Activated T-cell treated with anti-CD3 and anti-CD28 coated beads, Interleukin-2, amount 50 U/mL, for 24 hours (primary cell): ENCODE data around the gene CUL4A.
"Not testable (repeated sequence)": the region's sequence is repeated elsewhere in the genome, so short reads cannot be mapped to it uniquely, and the experiment has no call there.

Source experiments
- DNase-seq: peaks from one replicate; pipeline ENCODE4 v3.0.0-alpha.2; 2020
- H3K27ac Mint-ChIP-seq: 2 replicates; pipeline ENCODE4 v1.8.0; 2020; ENCODE audit warnings: mild to moderate bottlenecking, mixed read lengths
- H3K27me3 Mint-ChIP-seq: 2 replicates; pipeline ENCODE4 v1.8.0; 2020; ENCODE audit warnings: mixed read lengths
- H3K36me3 Mint-ChIP-seq: 2 replicates; pipeline ENCODE4 v1.8.0; 2020; ENCODE audit warnings: low read depth, mixed read lengths
- H3K4me1 Mint-ChIP-seq: 2 replicates; pipeline ENCODE4 v1.8.0; 2020; ENCODE audit warnings: low read depth, mixed read lengths
- H3K4me3 Mint-ChIP-seq: 2 replicates; pipeline ENCODE4 v1.8.0; 2020; ENCODE audit warnings: mild to moderate bottlenecking, moderate library complexity, mixed read lengths
- H3K9me3 Mint-ChIP-seq: 2 replicates; pipeline ENCODE4 v1.8.0; 2020; ENCODE audit warnings: mixed read lengths

CUL4A gene

GRCh38 chr13:113209336-113209758 is at the start of gene CUL4A:
Gene CUL4A, plus strand, starts transcription at chr13:113209613. Its CDS starts 15 bp downstream, at chr13:113209628.
- Mint-ChIP-seq H3K9me3 (no peaks in the 10 kb centered on the region), H3K27ac (peak within 1 kb of the TSS; percentile 91), H3K4me1 (peaks cover 35% of the 10 kb centered on the region), H3K4me3 (peak within 1 kb of the TSS; percentile 92), H3K36me3 (peaks cover 74% of the 10 kb centered on the region), H3K27me3 (no peaks in the 10 kb centered on the region)
- DNase-seq: peak; percentile 84

DNA sequence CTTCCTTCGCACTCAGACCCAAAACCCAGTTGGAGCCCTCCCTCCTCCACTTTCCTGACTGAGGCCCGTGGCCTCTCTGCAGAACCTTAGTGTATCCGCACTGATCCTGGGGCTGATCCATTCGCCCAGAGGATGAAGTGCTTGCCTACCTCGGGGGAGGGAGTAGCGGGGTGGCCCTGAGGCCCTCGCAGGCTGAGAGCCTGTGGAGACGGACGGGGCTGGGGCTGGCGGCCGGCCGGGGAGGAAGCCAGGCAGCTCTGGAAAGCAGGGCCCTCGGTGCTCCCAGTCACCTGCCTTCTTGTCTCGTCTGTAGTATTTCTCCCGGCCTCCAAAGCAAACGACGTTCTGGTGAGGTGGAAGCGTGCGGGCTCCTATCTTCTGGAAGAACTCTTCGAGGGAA is 49.7 kb upstream of the CUL4A start:
- H3K36me3 Mint-ChIP-seq: no peaks in the 10 kb centered on the region
- H3K27me3 Mint-ChIP-seq: peaks cover 6% of the 10 kb centered on the region
- no peak overlapping the region for H3K27ac Mint-ChIP-seq
- no peak for DNase-seq
- no peak overlapping the region for H3K4me3 Mint-ChIP-seq
- peaks cover 14% of the 10 kb centered on the region for H3K9me3 Mint-ChIP-seq
- H3K4me1 Mint-ChIP-seq: peaks cover 22% of the 10 kb centered on the region

DNA sequence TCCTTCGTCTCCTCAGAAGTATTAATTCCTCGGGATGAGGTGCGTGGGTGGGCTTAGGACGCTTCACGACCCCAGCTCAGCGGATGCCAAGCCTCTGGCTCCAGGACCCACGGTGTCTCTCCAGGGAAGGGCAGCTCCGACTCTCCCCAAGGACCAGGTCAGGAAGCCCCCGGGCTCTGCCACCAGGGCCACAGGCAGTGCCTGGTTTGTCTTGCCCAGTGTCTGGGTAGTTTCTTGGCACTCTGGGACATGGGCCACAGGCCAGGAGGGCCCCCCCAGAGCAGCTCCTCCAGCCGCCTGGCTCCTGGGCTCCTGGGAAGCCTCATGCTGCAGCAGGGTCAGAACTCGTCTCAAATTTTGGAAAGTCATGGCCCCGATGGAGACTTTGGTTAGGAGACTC is 48.4 kb upstream of the CUL4A start:
- Mint-ChIP-seq H3K9me3 (peaks cover 3% of the 10 kb centered on the region), H3K27ac (peak overlapping the region; percentile 40), H3K4me3 (peak overlapping the region; percentile 28), H3K36me3 (no peaks in the 10 kb centered on the region), H3K27me3 (peaks cover 6% of the 10 kb centered on the region), H3K4me1 (peaks cover 27% of the 10 kb centered on the region)
- DNase-seq: no peak

GRCh38 chr13:113161433-113161832 is 48.0 kb upstream of the CUL4A start:
- Mint-ChIP-seq H3K27me3 (peaks cover 6% of the 10 kb centered on the region), H3K27ac (peak overlapping the region; percentile 40), H3K9me3 (peaks cover under 1% of the 10 kb centered on the region), H3K4me1 (peaks cover 31% of the 10 kb centered on the region), H3K36me3 (no peaks in the 10 kb centered on the region), H3K4me3 (peak overlapping the region; percentile 28)
- DNase-seq: no peak

GRCh38 chr13:113161975-113162374 is 47.4 kb upstream of the CUL4A start:
- H3K27ac Mint-ChIP-seq, DNase-seq, H3K9me3 Mint-ChIP-seq, H3K4me3 Mint-ChIP-seq, H3K27me3 Mint-ChIP-seq, H3K36me3 Mint-ChIP-seq: not testable (repeated sequence)
- H3K4me1 Mint-ChIP-seq: peaks cover 35% of the 10 kb centered on the region

GRCh38 chr13:113162783-113163685 is 46.4 kb upstream of the CUL4A start:
- H3K4me1 Mint-ChIP-seq: peaks cover 37% of the 10 kb centered on the region
- DNase-seq: no peak
- peaks cover 6% of the 10 kb centered on the region for H3K27me3 Mint-ChIP-seq
- no peak overlapping the region for H3K27ac Mint-ChIP-seq
- H3K4me3 Mint-ChIP-seq: no peak overlapping the region
- no peaks in the 10 kb centered on the region for H3K9me3 Mint-ChIP-seq
- H3K36me3 Mint-ChIP-seq: peaks cover 9% of the 10 kb centered on the region

DNA sequence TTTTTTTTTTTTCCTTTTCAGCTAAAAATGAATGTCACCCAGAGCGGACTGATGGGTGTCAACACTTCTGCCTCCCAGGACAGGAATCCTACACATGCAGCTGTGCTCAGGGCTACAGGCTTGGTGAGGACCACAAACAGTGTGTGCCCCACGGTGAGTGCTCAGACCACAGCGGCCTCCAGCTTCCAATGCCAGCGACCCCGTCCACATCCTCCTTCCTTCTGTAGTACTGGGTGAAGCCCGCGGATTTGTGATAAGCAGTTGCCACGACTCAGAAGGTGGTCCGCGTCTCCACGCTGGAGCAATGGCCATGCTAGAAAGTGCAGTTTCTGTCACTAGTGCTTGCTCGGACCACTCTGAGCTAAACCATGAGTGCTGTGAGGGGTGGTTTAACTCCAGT is 44.9 kb upstream of the CUL4A start:
- peaks cover 37% of the 10 kb centered on the region for H3K4me1 Mint-ChIP-seq

DNA sequence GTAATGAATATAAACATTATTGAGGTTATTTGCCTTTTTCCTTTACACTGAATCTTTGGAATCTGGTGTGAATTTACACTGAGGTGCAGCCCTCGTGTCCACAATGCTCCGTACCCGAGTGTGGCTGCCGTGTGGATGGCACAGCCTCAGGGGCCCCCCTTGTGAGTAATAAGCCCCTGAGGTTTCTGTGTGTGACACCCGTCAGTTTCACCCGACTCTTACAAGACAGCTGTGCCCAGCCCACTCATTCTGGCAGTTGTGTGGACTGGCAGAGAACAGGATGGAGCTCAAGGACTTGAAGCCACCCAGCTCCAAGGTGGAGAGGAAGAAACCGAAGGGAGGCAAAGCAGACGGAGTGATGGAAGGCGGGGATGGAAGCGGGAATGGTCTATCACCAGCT is 43.1 kb upstream of the CUL4A start:
- Mint-ChIP-seq H3K27me3 (peaks cover 6% of the 10 kb centered on the region), H3K4me1 (peaks cover 34% of the 10 kb centered on the region), H3K27ac (no peak overlapping the region), H3K9me3 (peaks cover 4% of the 10 kb centered on the region), H3K36me3 (peaks cover 38% of the 10 kb centered on the region), H3K4me3 (no peak overlapping the region)
- no peak for DNase-seq

More for the DNA sequence above, 44.9 kb upstream of the CUL4A start:
- Mint-ChIP-seq H3K36me3 (peaks cover 23% of the 10 kb centered on the region), H3K4me3 (no peak overlapping the region), H3K9me3 (peaks cover 4% of the 10 kb centered on the region), H3K27me3 (peaks cover 6% of the 10 kb centered on the region), H3K27ac (no peak overlapping the region)
- no peak for DNase-seq

GRCh38 chr13:113166681-113167080 is 42.7 kb upstream of the CUL4A start:
- Mint-ChIP-seq H3K4me3 (no peak overlapping the region), H3K4me1 (peaks cover 34% of the 10 kb centered on the region), H3K27me3 (peaks cover 6% of the 10 kb centered on the region), H3K36me3 (peaks cover 42% of the 10 kb centered on the region), H3K27ac (no peak overlapping the region), H3K9me3 (peaks cover 4% of the 10 kb centered on the region)
- no peak for DNase-seq

DNA sequence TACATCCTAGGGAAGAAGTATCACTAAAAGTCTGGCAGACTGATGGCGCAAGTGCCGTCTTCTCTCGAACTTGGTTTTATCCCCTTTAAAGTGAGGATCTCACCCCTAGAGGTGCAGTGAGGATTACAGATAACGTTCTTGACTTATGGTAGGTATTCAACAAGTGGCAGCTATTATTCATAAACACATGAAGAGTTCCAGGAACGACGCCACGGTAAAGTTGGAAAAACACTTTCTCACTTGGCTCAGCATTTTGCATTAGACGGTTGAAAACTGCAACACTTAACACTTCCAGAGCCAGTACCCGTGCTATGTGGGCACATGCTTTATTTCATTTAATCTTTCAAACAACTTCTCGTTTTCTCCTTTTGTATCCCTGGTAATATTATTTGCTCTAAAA is 42.3 kb upstream of the CUL4A start:
- Mint-ChIP-seq H3K27ac (peak overlapping the region; percentile 3), H3K27me3 (peaks cover 6% of the 10 kb centered on the region), H3K9me3 (peaks cover 4% of the 10 kb centered on the region), H3K4me1 (peaks cover 34% of the 10 kb centered on the region), H3K36me3 (peaks cover 47% of the 10 kb centered on the region), H3K4me3 (no peak overlapping the region)
- DNase-seq: no peak

- peak overlapping the region; percentile 3 for H3K27ac Mint-ChIP-seq
- no peak for DNase-seq
- peaks cover 51% of the 10 kb centered on the region for H3K36me3 Mint-ChIP-seq
- no peak overlapping the region for H3K4me3 Mint-ChIP-seq
- peaks cover 34% of the 10 kb centered on the region for H3K4me1 Mint-ChIP-seq
- peaks cover 4% of the 10 kb centered on the region for H3K9me3 Mint-ChIP-seq
- H3K27me3 Mint-ChIP-seq: peaks cover 6% of the 10 kb centered on the region
Measured at GRCh38 chr13:113167575-113167974, 41.8 kb upstream of the CUL4A start.

- Mint-ChIP-seq H3K36me3 (peaks cover 58% of the 10 kb centered on the region), H3K4me1 (peaks cover 31% of the 10 kb centered on the region), H3K27ac (no peak overlapping the region), H3K27me3 (peaks cover 5% of the 10 kb centered on the region), H3K4me3 (no peak overlapping the region), H3K9me3 (peaks cover 4% of the 10 kb centered on the region)
- no peak for DNase-seq
Measured at GRCh38 chr13:113168211-113168610, 41.2 kb upstream of the CUL4A start.

- H3K4me1 Mint-ChIP-seq: peaks cover 27% of the 10 kb centered on the region
- no peaks in the 10 kb centered on the region for H3K27me3 Mint-ChIP-seq
- H3K4me3 Mint-ChIP-seq: no peak overlapping the region
- H3K9me3 Mint-ChIP-seq: peaks cover 4% of the 10 kb centered on the region
- DNase-seq: no peak
- H3K36me3 Mint-ChIP-seq: peaks cover 71% of the 10 kb centered on the region
- no peak overlapping the region for H3K27ac Mint-ChIP-seq
Measured at GRCh38 chr13:113169277-113170272, 39.8 kb upstream of the CUL4A start.

- H3K27me3 Mint-ChIP-seq: no peaks in the 10 kb centered on the region
- H3K36me3 Mint-ChIP-seq: peaks cover 81% of the 10 kb centered on the region
- H3K27ac Mint-ChIP-seq: no peak overlapping the region
- no peak overlapping the region for H3K4me3 Mint-ChIP-seq
- peaks cover 4% of the 10 kb centered on the region for H3K9me3 Mint-ChIP-seq
- DNase-seq: no peak
- peaks cover 27% of the 10 kb centered on the region for H3K4me1 Mint-ChIP-seq
Measured at GRCh38 chr13:113170511-113170910, 38.9 kb upstream of the CUL4A start.
